NCI-H2171 (cell line): Measurements from ENCODE around the gene CAMTA1.

ENCODE experiments used
- DNase-seq: peaks from one replicate; lab custom pipeline; 2025; lab: John Stamatoyannopoulos, UW

CAMTA1 gene

GRCh38 chr1:7435276-7436055, 650.2 kb downstream of the CAMTA1 start:
- no peak for DNase-seq

DNA sequence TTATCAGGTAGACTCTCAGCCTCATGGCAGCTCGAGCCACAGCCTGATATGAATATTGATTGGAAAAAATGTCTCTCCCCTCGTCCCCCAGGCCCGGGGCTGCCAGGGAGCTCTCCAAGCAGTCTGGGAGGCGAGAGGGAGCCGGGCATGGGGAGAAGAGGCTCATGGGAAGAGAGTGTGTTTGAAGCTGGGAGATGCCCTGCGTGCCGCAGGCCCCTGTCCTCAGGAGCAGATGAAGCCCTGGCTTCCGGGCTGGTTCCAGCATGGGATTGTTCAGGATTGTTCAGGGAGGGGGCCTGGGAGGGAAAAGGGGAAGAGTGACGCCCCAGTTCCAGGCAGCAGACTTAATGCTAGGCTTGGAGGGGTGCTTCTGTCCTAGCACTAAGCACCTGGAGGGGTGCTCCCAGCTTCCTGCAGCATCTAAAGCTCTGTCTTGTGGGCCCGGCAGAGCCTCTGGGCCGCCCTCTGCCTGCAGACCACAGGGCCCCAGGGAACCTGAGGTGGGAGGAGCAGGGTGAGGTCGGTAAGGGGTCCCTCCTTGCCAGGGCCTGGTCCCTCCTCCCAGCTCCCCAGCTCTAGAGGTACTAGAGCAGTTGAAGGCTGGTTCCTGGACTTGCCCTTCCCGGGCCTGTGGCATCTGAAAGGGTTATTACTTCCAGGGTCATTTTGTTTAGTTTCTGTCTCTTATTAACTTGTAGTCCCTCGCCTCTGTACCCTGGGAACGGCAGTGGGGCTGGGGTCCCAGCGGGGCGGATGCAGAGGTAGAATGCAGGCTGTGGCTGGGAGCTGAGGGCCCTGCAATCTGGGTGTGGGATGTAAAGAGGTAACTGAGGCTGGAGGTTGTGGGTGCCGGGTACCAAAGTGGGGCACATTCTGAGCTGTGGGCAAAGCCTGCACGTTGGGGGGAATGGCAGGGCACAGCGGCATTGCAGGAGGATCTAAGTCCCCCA, 651.1 kb downstream of the CAMTA1 start:
- no peak for DNase-seq

DNA sequence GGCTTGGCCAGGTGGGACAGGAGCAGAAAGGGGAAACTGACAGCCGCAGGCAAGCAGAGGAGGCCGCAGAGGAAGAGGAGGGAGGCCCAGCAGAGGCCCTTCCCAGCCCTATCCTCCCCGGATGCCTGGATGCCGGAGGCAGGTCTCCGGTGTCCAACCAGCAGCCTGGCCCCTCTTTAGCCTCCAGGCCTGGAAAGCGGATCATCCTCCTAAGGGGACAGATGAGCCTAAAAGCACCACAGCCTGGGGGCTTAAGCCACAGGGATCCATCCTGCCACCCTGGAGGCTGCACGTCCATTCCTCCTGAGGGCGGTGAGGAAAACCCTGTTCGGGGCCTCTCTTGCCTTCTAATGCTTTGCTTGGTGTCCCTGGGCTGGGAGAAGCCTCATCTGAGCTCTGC, 651.8 kb downstream of the CAMTA1 start:
- no peak for DNase-seq

DNA sequence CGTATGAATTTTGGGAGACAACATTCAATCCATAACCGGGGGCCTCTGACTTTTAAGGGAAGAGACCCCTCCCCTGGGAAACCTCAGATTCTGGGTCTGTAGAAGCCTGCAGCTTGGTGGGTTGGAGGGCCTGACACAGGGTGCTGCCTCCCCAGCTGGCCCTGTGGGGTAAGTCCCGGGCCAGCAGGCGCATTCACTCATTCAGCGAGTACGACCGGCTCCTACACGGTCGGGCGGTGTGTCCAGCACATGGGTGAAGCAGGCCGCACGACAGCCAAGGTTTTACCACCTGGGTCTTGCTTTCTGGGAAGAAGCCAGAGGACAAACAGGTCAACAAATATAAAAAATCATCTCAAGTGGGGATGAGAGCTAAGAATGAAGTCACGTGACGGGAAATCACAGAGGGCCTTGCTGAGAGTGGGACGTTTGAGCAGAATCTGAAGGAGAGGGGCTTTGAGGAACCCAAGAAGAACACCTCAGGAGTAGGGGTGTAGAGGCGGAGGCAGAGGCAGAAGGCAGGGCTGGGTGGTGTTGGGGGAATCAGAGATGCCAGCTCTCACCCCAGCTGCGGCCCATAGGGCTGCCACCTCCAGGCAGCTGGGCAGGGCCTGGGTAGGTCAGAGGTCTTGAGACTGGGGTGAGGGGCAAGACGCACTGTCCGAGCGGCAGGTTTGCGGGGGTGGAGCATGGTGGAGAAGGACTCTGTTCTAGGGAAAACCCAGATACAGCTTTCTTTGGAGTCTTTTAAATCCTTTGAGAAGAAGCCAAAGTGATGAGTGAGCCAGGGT, 652.5 kb downstream of the CAMTA1 start:
- no peak for DNase-seq

- no peak for DNase-seq
Measured at GRCh38 chr1:7438396-7438785, 653.1 kb downstream of the CAMTA1 start.

GRCh38 chr1:7438921-7439655, 653.8 kb downstream of the CAMTA1 start:
- DNase-seq, result no peak

- no peak for DNase-seq
Measured at GRCh38 chr1:7440154-7440553, 654.9 kb downstream of the CAMTA1 start.

- DNase-seq, result no peak
Measured at GRCh38 chr1:7441143-7441841, 656.0 kb downstream of the CAMTA1 start.

GRCh38 chr1:7442036-7442435, 656.8 kb downstream of the CAMTA1 start:
- no peak for DNase-seq

- DNase-seq, result no peak
Measured at GRCh38 chr1:7442918-7443317, 657.7 kb downstream of the CAMTA1 start.

DNA sequence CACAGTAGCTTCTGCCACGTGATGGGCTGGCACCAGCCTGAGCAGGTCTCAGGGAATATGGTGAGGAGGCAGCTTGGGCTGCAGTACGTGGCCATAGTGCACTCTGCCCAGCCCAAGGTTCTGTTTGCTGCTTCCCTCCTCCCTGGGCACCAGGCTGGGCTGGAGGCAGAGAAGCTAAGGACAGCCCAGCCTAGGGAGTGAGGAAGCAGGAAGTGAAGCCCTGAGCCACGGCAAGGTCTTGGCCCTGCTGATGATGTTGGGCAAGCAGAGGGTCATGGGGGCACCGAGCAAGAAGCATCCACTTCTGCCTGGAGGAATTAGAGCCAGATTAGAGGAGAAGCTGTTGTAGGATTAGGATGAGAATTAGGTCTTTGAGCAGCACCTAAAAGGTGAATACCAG, 659.1 kb downstream of the CAMTA1 start:
- DNase-seq, result no peak

DNA sequence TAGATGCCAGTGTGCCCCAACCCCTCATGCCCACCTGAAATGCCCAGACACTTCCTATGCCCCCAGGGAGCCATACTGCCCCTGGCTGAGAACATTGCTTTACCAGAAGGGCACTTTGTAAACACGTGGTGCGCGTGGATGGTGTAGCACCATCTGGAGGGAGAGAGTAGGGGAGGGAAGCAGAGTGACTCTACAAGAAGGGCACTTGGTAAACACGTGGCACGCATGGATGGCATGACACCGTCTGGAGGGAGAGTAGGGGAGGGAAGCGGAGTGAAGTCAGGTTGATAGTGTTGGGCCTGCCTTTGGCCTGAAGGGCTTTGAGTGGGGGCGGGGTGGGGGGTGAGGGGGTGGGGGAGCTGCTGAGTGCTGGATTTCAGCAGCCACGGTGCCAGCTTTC, 661.8 kb downstream of the CAMTA1 start:
- DNase-seq, result peak; percentile 85

DNA sequence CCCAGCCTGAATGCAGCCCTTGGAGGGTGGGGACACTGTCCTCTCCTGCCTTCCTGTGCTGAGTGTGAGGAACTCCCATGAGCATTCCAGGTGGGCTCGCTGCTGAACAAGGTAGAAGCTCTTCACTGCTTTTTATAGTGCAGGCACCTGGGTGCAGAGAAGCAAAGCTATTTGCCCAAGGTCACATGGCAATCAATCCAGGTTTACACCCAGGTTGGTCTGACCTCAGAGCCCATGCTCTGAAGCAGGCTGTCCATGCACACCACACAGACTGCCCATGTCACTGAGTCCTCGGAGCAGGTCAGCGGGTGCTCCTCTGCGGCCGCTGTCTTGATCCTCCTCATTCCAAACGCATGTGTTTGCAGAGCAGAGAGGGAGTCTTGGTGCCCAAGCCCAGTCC, 662.5 kb downstream of the CAMTA1 start:
- DNase-seq, result no peak

DNA sequence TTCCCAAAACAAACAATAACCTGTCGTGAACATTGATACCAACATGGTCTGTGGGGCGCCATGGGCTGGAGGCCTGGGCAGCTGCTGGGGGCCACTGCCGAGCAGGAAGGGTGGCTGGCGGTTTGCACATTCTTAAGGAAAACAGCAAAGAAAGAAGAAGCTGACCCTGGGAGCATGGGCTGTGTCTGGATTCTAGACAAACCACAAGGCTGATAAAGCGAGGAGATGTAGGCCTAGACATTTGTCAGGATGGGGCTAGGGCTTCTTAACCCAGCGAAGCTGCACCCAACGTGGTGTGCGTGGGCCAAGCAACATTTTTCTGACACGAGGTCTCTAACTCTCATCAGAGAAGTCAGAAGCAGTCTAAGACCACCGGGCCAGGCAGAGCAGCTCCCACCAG, 663.7 kb downstream of the CAMTA1 start:
- no peak for DNase-seq

DNA sequence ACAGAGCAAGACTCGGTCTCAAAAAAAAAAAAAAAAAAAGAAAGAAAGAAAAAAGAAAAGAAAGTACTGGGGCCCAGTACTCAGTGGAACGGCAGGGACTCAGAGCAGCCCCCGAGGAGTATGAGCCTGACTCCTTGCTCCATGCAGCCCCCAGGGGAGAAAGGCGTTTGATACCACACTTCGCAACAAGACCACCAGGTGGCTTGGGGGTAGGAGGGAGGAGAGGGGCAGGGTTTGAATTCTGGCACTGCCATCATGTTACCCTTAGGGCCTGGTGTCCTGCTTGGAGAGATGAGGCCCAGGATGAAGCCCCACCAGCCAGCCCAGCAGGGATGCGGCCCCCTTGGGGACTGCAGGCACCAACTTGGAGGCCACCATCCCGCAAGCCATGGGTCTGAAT, 664.5 kb downstream of the CAMTA1 start:
- no peak for DNase-seq

DNA sequence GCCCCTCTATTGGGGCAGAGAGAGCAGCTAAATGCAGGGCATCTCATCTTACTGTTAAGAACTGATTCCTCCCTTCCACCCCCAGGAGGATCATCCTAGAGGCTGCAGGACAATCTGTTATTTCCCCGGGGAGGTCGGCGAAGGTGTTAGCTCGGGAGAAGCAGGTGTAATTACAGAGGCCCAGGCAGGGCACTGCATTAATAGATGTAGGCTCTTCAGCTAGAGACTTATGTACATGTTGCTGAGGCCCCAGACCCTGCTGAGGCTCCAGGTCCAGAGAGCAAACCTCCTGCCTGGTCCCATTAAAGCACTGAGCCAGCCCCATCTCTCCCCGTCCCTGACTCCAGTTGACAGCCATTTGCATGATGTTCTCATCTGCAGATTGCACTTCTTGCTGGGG, 665.6 kb downstream of the CAMTA1 start:
- peak; percentile 85 for DNase-seq

GRCh38 chr1:7453038-7453437, 667.8 kb downstream of the CAMTA1 start:
- no peak for DNase-seq

DNA sequence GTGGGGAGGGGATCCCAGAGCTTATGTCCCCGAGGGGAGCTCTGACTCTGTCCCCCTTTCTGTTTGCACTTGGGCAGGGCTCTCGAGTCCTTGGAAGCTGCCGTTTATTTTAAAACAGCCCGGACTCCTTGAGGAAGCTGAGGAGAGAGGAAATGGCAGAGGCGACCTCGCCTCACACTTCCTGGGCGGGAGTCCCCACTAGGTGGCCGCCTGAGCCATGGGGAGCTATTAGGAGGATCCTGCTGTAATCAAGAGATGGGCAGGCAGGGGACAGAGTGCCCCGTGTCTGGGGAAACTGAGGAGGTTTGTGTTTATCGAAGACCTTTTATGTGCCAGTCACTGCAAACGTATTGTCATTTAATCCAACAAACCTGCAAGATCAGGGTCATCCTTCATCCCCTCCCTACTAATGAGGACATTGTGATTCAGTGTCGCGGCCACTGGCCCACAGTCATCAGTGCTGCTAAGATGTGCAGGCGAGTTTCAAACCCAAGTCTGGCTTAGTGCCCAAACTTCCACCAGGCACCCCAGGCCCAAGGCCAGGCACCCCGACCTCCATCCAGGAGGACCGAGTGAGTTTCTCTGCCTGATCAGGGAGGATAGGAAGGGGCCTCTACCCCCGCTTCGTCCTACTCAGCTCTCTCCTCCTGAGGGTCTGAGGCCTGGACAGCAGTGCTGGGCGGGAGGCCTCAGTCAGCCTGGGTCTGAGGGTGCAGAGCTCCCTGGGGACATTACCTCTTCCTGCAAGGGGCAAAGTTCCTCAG, 669.0 kb downstream of the CAMTA1 start:
- DNase-seq, result no peak

- no peak for DNase-seq
Measured at GRCh38 chr1:7454895-7455784, 669.9 kb downstream of the CAMTA1 start.
